ENCODE measurements around the gene TERC.

- no peak for TF ChIP-seq CTCF (optimal IDR thresholded peaks at IDR 0.05 in 1 of 3, IDR thresholded peaks at IDR 0.05 in 1 of 3, conservative IDR thresholded peaks at IDR 0.05 in 1 of 3; ENCODE audit: extremely low read depth in 1 of 3, insufficient read depth in 2 of 3, low read length in 3 of 3)
- TF ChIP-seq EZH2 (IDR thresholded peaks at IDR 0.05; ENCODE audit: low read length): no peak
Measured at GRCh38 chr3:169755488-169755887, 9.4 kb downstream of the TERC start.
